ENCODE measurements around the gene USP20.

USP20 gene

GRCh38 chr9:129801504-129801903 lies 33.8 kb upstream of the USP20 start:
- intact Hi-C loops (cut with DNase I; ENCODE audit: low total_unique reads) = no loop called here
- no peak for TF ChIP-seq CTCF (IDR thresholded peaks at IDR 0.05)
- peaks cover 0 to 14% (median 5%) of the 10 kb centered on the region in 3 donors for H3K36me3 ChIP-seq

GRCh38 chr9:129802833-129803675 lies 32.2 kb upstream of the USP20 start, which contains the start of gene TOR1B:
TOR1B (plus strand) TSS chr9:129803184; CDS start chr9:129803213, 29 bp downstream.
- Histone ChIP-seq H3K9me3 (no peaks in the 10 kb centered on the region), H3K27ac (peak within 1 kb of the TSS; percentile 74 to 81), H3K4me3 (peak within 1 kb of the TSS; percentile 68 to 87), H3K36me3 (peaks cover 5 to 29% (median 14%) of the 10 kb centered on the region in 3 donors), H3K27me3 (no peaks in the 10 kb centered on the region), H3K4me1 (peaks cover 0 to 15% (median 10%) of the 10 kb centered on the region in 4 donors)
- TF ChIP-seq CTCF (IDR thresholded peaks at IDR 0.05) = peak in 1 of 2 experiments; percentile 19
- peak; percentile 94 to 97 for DNase-seq
- intact Hi-C loops (cut with DNase I; ENCODE audit: low total_unique reads) = no loop called here

More at GRCh38 chr9:129801504-129801903, 33.8 kb upstream of the USP20 start:
- Histone ChIP-seq H3K4me1 (peaks cover 0 to 15% (median 10%) of the 10 kb centered on the region in 4 donors), H3K27ac (no peak overlapping the region), H3K4me3 (no peak overlapping the region), H3K27me3 (no peaks in the 10 kb centered on the region), H3K9me3 (no peaks in the 10 kb centered on the region)
- DNase-seq = no peak

GRCh38 chr9:129803676-129804060 lies 31.6 kb upstream of the USP20 start:
- Histone ChIP-seq H3K36me3 (peaks cover 5 to 35% (median 18%) of the 10 kb centered on the region in 3 donors), H3K4me3 (peak overlapping the region; percentile 68 to 87), H3K27me3 (no peaks in the 10 kb centered on the region), H3K9me3 (no peaks in the 10 kb centered on the region), H3K27ac (peak overlapping the region; percentile 74 to 81), H3K4me1 (peaks cover 0 to 15% (median 10%) of the 10 kb centered on the region in 4 donors)
- TF ChIP-seq CTCF (IDR thresholded peaks at IDR 0.05) = no peak
- intact Hi-C loops (cut with DNase I; ENCODE audit: low total_unique reads) = no loop called here
- DNase-seq = no peak

GRCh38 chr9:129806061-129806460 lies 29.2 kb upstream of the USP20 start:
- Histone ChIP-seq H3K27ac (no peak overlapping the region), H3K4me3 (no peak overlapping the region), H3K27me3 (no peaks in the 10 kb centered on the region), H3K4me1 (peaks cover 0 to 15% (median 10%) of the 10 kb centered on the region in 4 donors), H3K9me3 (no peaks in the 10 kb centered on the region), H3K36me3 (peaks cover 12 to 59% (median 32%) of the 10 kb centered on the region in 3 donors)
- intact Hi-C loops (cut with DNase I; ENCODE audit: low total_unique reads) = no loop called here
- TF ChIP-seq CTCF (IDR thresholded peaks at IDR 0.05) = no peak
- DNase-seq = no peak

- DNase-seq = no peak
- H3K9me3 ChIP-seq = no peaks in the 10 kb centered on the region
- H3K4me1 ChIP-seq = peaks cover 0 to 7% (median 2%) of the 10 kb centered on the region in 4 donors
- H3K27me3 ChIP-seq = no peaks in the 10 kb centered on the region
- H3K27ac ChIP-seq = no peak overlapping the region
- intact Hi-C loops (cut with DNase I; ENCODE audit: low total_unique reads) = no loop called here
- peaks cover 21 to 90% (median 56%) of the 10 kb centered on the region in 3 donors for H3K36me3 ChIP-seq
- no peak for TF ChIP-seq CTCF (IDR thresholded peaks at IDR 0.05)
- no peak overlapping the region for H3K4me3 ChIP-seq
Observed at GRCh38 chr9:129809346-129809745, 25.9 kb upstream of the USP20 start.

All from tibial artery (tissue), 4 donors.